Hematopoietic multipotent progenitor cell treated with erythropoietin and hydrocortisone succinate and interleukin-3 and kit ligand, for 4 days (in vitro differentiated cells): ENCODE results near the gene DYNLT5.
A peak's percentile ranks its signal among the peaks of the same experiment; 100 is the strongest.
"Not testable (repeated sequence)": the region's sequence is repeated elsewhere in the genome, so short reads cannot be mapped to it uniquely, and the experiment has no call there.

Experiments used
- DNase-seq: peaks from one replicate; pipeline ENCODE4 v3.0.0-alpha.2; 2015

The DYNLT5 gene

GRCh38 chr1:66751160-66751559, 1.1 kb upstream of the DYNLT5 start:
- no peak for DNase-seq

- DNase-seq: no peak
These were observed 562 bp downstream of the DYNLT5 start for GRCh38 chr1:66752671-66753371.

- DNase-seq: peak; percentile 51
These were observed 5.5 kb downstream of the DYNLT5 start for GRCh38 chr1:66757722-66758240.

- peak; percentile 90 for DNase-seq
These were observed 6.0 kb downstream of the DYNLT5 start for GRCh38 chr1:66758241-66758755.

- no peak for DNase-seq
These were observed 8.2 kb downstream of the DYNLT5 start for GRCh38 chr1:66760506-66760905.

- DNase-seq: peak; percentile 29
These were observed 9.0 kb downstream of the DYNLT5 start for GRCh38 chr1:66761221-66761620.

- DNase-seq: peak; percentile 89
These were observed 12.8 kb downstream of the DYNLT5 start for GRCh38 chr1:66764994-66765578.

GRCh38 chr1:66767626-66768025, 15.4 kb downstream of the DYNLT5 start:
- peak; percentile 30 for DNase-seq

GRCh38 chr1:66768965-66769364, 16.7 kb downstream of the DYNLT5 start:
- peak; percentile 37 for DNase-seq

GRCh38 chr1:66769512-66770229, 17.4 kb downstream of the DYNLT5 start:
- no peak for DNase-seq

GRCh38 chr1:66770240-66770639, 18.0 kb downstream of the DYNLT5 start:
- no peak for DNase-seq

- DNase-seq: no peak
These were observed 18.4 kb downstream of the DYNLT5 start for GRCh38 chr1:66770694-66771093.

- DNase-seq: no peak
These were observed 21.0 kb downstream of the DYNLT5 start for GRCh38 chr1:66773227-66773626.

- no peak for DNase-seq
These were observed 22.2 kb downstream of the DYNLT5 start for GRCh38 chr1:66774438-66774837.

GRCh38 chr1:66775646-66776045, 23.4 kb downstream of the DYNLT5 start:
- no peak for DNase-seq

GRCh38 chr1:66777831-66778230, 25.6 kb downstream of the DYNLT5 start:
- DNase-seq: no peak

GRCh38 chr1:66778266-66778665, 26.0 kb downstream of the DYNLT5 start:
- DNase-seq: no peak

- no peak for DNase-seq
These were observed 26.7 kb downstream of the DYNLT5 start for GRCh38 chr1:66778969-66779368.

- DNase-seq: peak; percentile 34
These were observed 27.3 kb downstream of the DYNLT5 start for GRCh38 chr1:66779475-66780078.

- DNase-seq: not testable (repeated sequence)
These were observed 33.5 kb downstream of the DYNLT5 start for GRCh38 chr1:66785800-66786199.

- no peak for DNase-seq
These were observed 35.4 kb downstream of the DYNLT5 start for GRCh38 chr1:66787641-66788040.

- no peak for DNase-seq
These were observed 36.1 kb downstream of the DYNLT5 start for GRCh38 chr1:66788231-66788939.
